Measurements from ENCODE around the gene PPM1H.

- TF ChIP-seq CTCF (IDR thresholded peaks at IDR 0.05) (no peak), POLR2A (IDR thresholded peaks at IDR 0.05) (no peak)
Measured at GRCh38 chr12:62698701-62699101, 236.2 kb downstream of the PPM1H start.

All from adrenal gland (tissue), 5 donors.